GM19455 (cell line): ENCODE data around the gene OCLN.
A peak's percentile ranks its signal among the peaks of the same experiment; 100 is the strongest.
"Not testable (repeated sequence)": the region's sequence is repeated elsewhere in the genome, so short reads cannot be mapped to it uniquely, and the experiment has no call there.

Experiments used
- ATAC-seq: cut with Tn5 transposase; IDR thresholded peaks from one replicate; pipeline ENCODE4 v1.9.1; 2021; ENCODE audit not compliant: unreplicated experiment

The OCLN gene

GRCh38 chr5:69527128-69527770 is 34.7 kb downstream of the OCLN start:
- ATAC-seq, result no peak

- no peak for ATAC-seq
Observed at GRCh38 chr5:69528035-69528434, 35.4 kb downstream of the OCLN start.

GRCh38 chr5:69528609-69529008 is 36.0 kb downstream of the OCLN start:
- ATAC-seq, result no peak

GRCh38 chr5:69530561-69531405 is 38.2 kb downstream of the OCLN start:
- no peak for ATAC-seq

GRCh38 chr5:69531406-69531801 is 38.8 kb downstream of the OCLN start:
- no peak for ATAC-seq

- not testable (repeated sequence) for ATAC-seq
Observed at GRCh38 chr5:69537911-69538310, 45.3 kb downstream of the OCLN start.

- ATAC-seq, result not testable (repeated sequence)
Observed at GRCh38 chr5:69538735-69539134, 46.1 kb downstream of the OCLN start.

GRCh38 chr5:69541347-69541746 is 48.8 kb downstream of the OCLN start:
- ATAC-seq, result not testable (repeated sequence)

- ATAC-seq, result not testable (repeated sequence)
Observed at GRCh38 chr5:69542838-69543618, 50.4 kb downstream of the OCLN start.

GRCh38 chr5:69544602-69545001 is 52.0 kb downstream of the OCLN start:
- not testable (repeated sequence) for ATAC-seq

- ATAC-seq, result peak; percentile 94
Observed at GRCh38 chr5:69559908-69560330, 67.3 kb downstream of the OCLN start, which contains the start of gene GTF2H2C. TSS of gene GTF2H2C (plus strand) at chr5:69560191. CDS start at chr5:69565133, 4,942 bp downstream.

GRCh38 chr5:69560587-69561431 is 68.2 kb downstream of the OCLN start:
- not testable (repeated sequence) for ATAC-seq

- ATAC-seq, result not testable (repeated sequence)
Observed at GRCh38 chr5:69566172-69566571, 73.6 kb downstream of the OCLN start.

GRCh38 chr5:69568072-69568471 is 75.5 kb downstream of the OCLN start:
- ATAC-seq, result not testable (repeated sequence)

- not testable (repeated sequence) for ATAC-seq
Observed at GRCh38 chr5:69583356-69583755, 90.8 kb downstream of the OCLN start.

- not testable (repeated sequence) for ATAC-seq
Observed at GRCh38 chr5:69596114-69596840, 103.7 kb downstream of the OCLN start.

GRCh38 chr5:69601947-69602346 is 109.4 kb downstream of the OCLN start:
- not testable (repeated sequence) for ATAC-seq

GRCh38 chr5:69606839-69607238 is 114.2 kb downstream of the OCLN start:
- ATAC-seq, result not testable (repeated sequence)
